Measurements from ENCODE around the gene CHCHD10. TPM values are rescaled to one million over a fixed set of nuclear protein-coding genes. Genes with fewer than 3 reads are reported as not detected.
A peak's percentile ranks its signal among the peaks of the same experiment; 100 is the strongest.

CHCHD10 gene
- polyA plus RNA-seq (ENCODE audit: insufficient read length), result 58.3 TPM
- long read RNA-seq, donor 1, transcript CHCHD10-205 (2 exons, 490 nt), result minor isoform, 8 of 210 reads
- long read RNA-seq, donor 1, transcript CHCHD10-202 (4 exons, 1,171 nt), result major isoform, 162 of 210 reads
- long read RNA-seq, donor 1, partial matches to known transcripts, result 34 of 210 reads
- long read RNA-seq, donor 1, other reads (novel, unspliced or antisense), result 5 of 210 reads
- long read RNA-seq, donor 2, transcript CHCHD10-202 (4 exons, 1,171 nt), result major isoform, 109 of 119 reads
- long read RNA-seq, donor 2, partial matches to known transcripts, result 7 of 119 reads
- long read RNA-seq, donor 2, other reads (novel, unspliced or antisense), result 0 of 119 reads
- long read RNA-seq, donor 3, transcript CHCHD10-202 (4 exons, 1,171 nt), result major isoform, 76 of 98 reads
- long read RNA-seq, donor 3, transcript CHCHD10-205 (2 exons, 490 nt), result minor isoform, 5 of 98 reads
- long read RNA-seq, donor 3, partial matches to known transcripts, result 10 of 98 reads
- long read RNA-seq, donor 3, other reads (novel, unspliced or antisense), result 5 of 98 reads
- long read RNA-seq, donor 4, transcript CHCHD10-202 (4 exons, 1,171 nt), result major isoform, 17 of 20 reads
- long read RNA-seq, donor 4, partial matches to known transcripts, result 0 of 20 reads
- long read RNA-seq, donor 4, other reads (novel, unspliced or antisense), result 0 of 20 reads
- long read RNA-seq, donor 5, transcript CHCHD10-202 (4 exons, 1,171 nt), result major isoform, 209 of 240 reads
- long read RNA-seq, donor 5, transcript CHCHD10-205 (2 exons, 490 nt), result minor isoform, 6 of 240 reads
- long read RNA-seq, donor 5, partial matches to known transcripts, result 22 of 240 reads
- long read RNA-seq, donor 5, other reads (novel, unspliced or antisense), result 0 of 240 reads
- long read RNA-seq, donor 6, transcript CHCHD10-202 (4 exons, 1,171 nt), result major isoform, 98 of 132 reads
- long read RNA-seq, donor 6, transcript CHCHD10-205 (2 exons, 490 nt), result minor isoform, 10 of 132 reads
- long read RNA-seq, donor 6, partial matches to known transcripts, result 22 of 132 reads
- long read RNA-seq, donor 6, other reads (novel, unspliced or antisense), result 0 of 132 reads
- long read RNA-seq, donor 7, transcript CHCHD10-205 (2 exons, 490 nt), result minor isoform, 8 of 130 reads
- long read RNA-seq, donor 7, transcript CHCHD10-202 (4 exons, 1,171 nt), result major isoform, 113 of 130 reads
- long read RNA-seq, donor 7, partial matches to known transcripts, result 9 of 130 reads
- long read RNA-seq, donor 7, other reads (novel, unspliced or antisense), result 0 of 130 reads
- long read RNA-seq, donor 8, transcript CHCHD10-202 (4 exons, 1,171 nt), result major isoform, 39 of 40 reads
- long read RNA-seq, donor 8, partial matches to known transcripts, result 0 of 40 reads
- long read RNA-seq, donor 8, other reads (novel, unspliced or antisense), result 0 of 40 reads

DNA sequence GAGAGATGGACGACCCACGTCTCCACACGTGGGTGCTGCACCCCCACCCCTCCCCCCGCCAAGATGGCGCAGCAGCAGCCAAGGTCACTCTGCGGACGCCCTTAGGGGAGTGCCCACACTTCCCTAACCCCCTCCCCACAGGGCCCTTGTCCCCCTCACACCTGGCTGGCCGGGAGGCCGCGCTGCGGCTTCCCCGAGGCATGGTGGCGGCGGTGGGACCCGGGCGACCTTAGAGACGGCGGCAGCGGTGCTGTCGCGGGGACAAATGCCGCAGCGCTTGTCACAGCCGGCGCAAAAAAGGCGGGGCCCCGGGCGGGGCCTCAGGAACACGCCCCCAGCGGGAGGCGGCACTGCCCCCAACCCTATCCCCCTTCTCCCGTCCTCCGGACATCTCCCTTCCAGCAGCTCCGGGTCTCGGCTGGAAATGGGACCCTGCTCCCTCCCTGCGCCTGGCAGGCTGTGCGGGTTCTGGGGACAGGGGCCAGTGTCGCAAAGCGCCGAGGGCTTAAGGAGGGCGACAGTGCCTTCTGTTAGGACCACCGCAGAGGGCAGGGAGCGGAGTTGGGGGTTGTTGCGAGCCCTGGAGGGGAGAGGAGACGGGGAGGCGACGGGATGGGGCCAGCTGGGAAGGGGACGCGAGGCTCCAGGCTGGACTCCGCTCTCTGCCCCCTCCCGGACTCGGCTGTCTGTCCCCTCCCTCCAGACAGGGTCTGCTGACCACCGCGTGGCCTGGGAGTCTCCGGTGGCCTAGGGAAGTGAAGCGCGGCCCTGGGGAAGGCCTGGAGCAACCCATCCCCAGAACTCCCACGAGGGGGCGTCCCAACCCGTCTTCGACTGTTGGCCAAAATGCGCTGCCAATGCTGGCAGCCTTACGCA, at the start of gene CHCHD10:
CHCHD10 (minus strand) TSS at position 300 of the 876 bp plus-strand sequence; CDS start at position 202, 98 bp downstream.
- peak; percentile 87 for DNase-seq

DNA sequence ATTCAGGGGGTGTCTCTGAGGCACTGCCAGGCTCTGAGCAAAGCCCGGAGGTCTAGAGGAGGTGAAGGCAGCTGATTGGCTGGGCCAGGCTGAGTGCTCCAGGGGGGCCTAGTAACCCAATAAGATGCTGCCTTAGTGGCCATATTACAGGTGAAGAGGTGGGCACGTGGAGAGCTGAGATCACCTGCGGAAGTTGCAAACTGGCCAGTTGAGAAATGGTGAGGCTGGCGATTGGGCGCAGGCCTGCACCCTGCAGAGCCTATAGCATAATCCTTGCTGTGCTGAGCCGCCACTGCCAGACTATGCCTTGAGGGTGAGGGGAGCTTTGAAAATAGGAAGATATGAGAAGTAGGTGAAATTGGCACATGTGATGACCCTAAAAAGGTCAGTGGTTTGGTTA, 49.4 kb upstream of the CHCHD10 start:
- DNase-seq, result no peak

DNA sequence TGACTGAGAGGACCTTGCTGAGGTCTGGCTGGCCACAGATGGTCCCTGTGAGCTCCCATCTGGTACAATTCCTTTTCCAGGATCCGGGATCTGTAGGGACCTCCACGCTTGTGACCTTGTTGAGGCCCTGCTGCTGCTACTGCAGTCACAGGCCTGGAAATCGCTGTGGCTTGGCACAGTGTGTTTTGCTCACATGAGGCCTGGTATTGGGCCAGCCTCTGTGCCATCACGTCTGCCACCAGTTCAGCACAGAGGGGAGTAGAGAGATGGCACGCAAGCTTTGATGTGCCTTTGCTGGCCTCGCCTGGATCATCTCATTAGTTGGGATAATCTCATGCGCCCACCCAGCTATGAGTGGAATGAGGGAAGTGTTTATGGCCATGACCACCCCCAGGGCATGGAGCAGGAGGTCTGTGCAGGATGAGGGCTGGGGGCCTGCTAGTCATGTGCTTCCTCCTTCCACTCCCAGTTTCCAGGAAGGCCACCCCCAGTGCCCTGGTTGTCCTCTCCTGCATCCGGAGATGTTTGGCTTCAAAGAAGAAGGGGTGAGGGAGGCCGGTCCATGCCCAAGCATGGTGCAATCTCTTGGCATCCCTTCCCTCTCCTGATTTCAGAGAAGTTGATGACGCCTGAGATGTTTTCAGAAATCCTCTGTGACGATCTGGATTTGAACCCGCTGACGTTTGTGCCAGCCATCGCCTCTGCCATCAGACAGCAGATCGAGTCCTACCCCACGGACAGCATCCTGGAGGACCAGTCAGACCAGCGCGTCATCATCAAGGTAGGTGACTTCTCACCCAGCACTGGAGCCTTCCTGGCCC, 48.6 kb upstream of the CHCHD10 start:
- DNase-seq, result no peak

DNA sequence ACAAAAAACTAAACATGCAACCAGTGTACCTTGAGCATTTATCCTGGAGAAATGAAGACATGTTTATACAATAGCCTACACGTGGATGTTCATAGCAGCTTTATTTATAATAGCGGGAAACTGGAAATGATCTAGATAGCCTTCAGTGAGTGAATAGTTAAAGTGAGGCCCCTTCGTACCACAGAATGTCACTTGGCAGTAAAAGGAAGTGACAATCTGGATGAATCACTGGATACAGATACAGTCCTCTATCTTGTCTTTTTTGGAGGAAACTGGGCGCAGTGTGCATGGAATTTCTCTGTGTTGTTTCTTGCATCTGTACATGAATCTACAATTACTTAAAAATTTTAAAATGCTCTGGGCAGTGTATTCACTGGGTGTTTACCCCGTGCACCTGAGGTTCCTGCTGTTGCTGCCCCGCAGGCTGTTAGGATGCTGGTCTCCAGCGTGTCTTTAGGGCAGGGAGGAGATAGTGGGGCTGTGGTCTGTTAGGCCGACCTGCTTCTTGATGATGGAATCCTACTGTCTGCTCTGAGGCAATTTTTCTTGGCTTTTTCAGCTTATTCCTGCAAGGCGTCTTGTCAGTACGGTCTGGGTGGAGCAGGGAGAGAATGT, 47.9 kb upstream of the CHCHD10 start:
- no peak for DNase-seq

DNA sequence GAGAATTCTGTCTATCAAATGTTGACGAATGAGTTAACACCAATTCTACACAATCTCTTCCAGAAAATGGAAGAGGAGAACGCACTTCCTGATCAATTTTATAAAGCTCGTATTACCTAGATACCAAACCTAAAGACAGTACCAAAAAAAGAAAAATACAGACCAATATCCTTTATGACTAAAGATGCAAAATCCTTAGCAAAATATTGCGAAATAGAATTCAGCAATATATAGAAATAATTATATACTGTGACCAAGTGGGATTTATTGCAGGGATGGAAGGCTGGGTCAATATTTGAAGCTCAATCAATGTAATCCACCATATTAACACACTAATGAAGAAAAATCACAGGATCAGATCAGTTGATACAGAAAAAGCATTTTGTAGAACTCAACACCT, 44.6 kb upstream of the CHCHD10 start:
- DNase-seq, result no peak

DNA sequence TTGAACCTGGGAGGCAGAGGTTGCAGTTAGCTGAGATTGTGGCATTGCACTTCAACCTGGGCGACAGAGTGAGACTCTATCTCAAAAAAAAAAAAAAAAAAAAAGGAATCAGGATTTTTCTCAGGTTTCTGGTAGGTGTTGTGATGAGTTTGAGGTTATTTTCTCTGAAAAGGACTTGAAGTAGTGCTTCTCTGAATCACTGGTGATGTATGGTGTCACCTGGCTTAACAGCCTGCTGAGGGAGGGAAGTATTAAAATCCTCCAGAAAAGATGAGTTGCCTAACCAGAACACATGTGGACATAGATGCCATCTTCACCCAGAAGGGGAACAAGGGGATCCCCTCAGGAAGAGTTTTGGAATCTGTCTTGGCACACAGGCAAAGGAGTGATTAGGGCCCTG, 39.1 kb upstream of the CHCHD10 start:
- no peak for DNase-seq

DNA sequence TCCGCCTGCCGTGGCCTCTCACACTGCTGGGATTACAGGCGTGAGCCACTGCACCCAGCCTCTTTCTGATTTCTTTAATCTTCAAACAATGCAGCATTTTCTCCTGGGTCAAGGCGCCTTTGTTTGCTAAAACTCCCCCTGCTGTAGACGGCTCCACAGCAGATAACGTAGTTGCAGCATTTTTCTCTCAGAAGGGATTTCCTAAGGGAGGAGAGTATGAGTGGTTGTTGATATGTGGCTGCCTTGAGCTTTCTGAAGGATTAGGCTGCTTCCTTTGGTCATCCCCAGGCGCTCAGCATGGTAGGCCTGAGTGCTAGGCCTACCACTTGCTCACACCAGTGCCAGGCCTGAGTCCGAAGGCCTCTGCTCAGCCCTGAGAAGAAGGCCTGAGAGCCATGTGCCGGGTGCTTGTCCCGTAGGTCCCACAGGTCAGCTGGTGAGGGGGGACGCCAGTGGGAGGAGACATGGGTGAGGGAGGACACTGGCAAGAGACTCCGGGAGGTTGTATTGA, 37.1 kb upstream of the CHCHD10 start:
- DNase-seq, result no peak

DNA sequence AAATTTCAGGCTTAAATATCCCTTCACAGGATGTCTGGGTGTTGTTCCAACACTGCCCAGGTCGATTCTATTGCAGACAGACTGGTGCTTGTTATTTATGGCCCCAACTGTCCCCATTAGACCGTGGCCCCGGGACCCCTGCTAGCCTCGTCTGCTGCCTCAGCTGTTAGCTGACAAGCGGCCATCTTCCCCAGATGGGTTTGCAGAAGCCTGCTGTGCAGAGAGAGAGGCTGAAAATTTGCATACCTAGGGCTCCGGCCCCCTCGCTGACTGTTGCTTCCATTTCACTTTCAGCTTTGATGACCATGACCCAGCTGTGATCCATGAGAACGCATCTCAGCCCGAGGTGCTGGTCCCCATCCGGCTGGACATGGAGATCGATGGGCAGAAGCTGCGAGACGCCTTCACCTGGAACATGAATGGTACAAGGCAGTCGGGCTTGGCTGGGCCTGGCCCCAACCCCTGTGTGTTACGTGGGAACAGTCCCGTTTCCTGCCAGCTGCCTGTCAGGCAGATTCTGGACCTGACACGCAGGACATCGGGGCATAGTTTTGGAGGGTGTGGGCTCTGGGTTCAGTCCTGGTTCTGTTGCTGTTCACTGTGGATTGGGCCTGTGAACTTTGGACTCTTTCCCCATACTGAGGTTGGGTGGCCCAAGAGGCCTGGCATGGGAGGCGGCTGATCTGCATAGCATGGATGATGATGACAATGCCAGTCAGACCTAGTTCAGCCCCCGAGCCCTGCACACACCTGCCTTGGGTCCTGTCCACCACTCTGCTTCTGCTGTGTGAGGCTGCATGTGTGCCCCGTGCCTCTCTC, 35.4 kb upstream of the CHCHD10 start:
- DNase-seq, result no peak

DNA sequence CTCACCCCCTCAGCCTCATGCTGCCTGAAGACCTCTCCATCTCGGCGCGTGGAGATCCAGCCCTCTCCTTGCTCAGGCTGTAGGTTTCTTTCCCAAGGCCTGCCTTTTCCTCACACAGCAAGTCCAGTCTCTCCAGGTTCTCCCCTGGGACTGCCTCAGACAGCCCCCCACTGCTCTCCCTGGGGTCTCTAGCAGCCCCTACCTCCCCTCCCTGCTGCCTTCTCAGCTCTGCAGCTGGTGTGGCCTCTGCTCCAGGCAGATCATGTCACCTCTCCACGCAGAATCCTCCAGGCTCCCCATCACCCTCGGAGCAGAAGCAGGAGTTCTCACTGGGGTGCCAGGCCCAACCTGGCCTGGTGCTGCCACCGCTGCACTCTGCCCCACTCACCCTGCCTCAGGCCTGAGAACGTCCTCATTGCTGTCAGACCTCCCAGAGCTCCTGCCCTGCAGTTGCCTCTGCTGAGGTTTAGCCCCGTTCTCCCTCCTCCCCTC, 34.2 kb upstream of the CHCHD10 start:
- no peak for DNase-seq

DNA sequence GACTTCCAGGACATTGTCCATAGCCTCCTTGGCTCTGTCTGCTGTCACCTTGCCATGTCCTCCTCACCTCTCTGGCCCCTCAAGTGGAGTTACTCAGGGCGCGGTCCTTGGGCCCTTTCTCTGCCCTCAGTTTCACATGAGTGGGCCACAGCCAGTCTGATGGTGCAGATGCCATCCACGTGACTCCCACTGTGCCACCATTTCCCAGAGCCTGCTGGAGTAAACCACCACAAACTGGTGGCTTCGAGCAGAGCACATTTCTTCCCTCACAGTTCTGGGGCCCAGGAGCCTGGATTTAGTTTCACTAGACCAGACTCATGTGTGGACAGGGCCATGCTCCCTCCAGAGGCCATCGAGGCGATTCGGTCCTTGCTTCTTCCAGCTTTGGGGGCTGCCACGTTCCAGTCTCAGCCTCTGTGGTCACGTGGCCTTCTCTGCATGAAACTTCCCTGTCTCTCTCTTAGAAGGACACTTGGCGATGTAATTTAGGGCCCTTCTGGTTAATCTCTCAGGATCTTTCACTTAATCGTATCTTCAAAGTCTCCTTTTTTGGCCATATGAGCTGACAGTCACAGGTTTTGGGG, 33.6 kb upstream of the CHCHD10 start:
- no peak for DNase-seq

DNA sequence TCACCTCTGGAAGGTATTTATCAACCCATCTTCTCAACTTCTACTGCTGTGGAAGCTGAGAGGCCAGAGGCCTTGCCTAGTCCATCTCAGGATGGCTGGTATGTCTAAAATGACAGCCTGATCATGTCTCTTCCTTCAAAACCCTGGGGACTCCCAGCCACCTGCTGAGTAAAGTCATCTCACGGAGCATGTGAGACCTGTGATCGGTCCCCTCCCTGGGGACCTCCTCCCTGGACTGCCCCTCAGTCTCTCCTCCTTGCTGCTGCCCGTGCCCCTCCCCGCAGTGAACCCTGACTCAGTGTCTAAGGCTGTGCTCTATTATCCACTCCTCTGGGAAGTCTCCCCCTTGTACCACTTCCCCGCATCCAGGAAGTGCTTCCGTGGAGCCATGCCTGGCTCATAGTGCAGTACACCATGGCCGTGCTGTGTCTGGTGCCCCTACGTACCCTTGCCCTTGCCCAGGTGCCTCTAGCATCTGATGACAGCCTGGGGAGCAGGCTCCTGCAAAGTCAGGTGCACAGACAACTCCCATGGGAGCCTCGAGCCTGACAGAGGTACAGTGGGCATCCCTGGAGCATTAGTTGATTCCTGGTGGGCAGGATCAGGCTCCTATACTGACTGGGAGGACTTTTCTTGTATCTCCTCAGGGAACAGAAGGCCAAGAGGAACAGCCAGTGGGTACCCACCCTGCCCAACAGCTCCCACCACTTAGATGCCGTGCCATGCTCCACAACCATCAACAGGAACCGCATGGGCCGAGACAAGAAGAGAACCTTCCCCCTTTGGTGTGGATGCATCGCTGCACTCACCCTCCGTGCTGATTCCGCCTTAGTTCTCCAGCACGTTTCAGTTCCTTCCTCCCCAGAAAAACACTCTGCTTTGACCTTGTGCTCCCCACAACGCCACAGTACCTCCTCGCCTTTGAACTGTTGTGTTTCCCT, 32.8 kb upstream of the CHCHD10 start:
- DNase-seq, result no peak

DNA sequence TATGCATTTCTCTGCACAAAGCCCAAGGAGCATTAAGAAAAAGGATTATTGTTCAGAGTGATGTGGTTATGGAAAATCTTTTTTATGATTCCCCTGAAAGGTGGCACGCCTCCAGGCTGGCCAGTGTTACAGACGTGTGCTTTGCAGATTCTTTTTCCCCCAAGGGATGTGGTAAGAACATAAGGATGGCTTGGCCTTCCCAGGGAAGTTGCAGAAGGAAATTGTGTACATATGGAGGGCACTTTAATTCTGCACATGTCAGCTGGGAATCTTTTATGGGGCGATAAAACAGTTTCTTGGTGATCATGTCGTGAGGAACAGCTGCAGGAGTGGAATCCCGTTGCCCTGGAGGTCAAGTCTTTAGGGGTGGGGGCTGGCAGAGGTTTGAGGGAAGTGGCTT, 28.7 kb upstream of the CHCHD10 start:
- no peak for DNase-seq

DNA sequence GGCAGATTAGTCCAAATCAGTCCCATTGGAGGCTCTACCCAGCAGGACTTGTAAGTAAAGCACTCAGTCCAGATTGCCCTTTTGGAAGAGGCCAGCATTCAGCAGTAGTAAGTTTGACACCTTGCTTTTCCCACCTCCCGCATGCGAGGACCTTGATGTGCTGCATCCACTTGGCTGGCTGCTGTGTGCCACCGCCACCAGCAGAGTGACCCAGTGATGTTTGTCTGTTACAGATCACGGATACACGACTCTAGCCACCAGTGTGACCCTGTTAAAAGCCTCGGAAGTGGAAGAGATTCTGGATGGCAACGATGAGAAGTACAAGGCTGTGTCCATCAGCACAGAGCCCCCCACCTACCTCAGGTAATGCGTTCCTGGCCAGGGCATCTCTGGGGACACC, 25.6 kb upstream of the CHCHD10 start:
- no peak for DNase-seq

DNA sequence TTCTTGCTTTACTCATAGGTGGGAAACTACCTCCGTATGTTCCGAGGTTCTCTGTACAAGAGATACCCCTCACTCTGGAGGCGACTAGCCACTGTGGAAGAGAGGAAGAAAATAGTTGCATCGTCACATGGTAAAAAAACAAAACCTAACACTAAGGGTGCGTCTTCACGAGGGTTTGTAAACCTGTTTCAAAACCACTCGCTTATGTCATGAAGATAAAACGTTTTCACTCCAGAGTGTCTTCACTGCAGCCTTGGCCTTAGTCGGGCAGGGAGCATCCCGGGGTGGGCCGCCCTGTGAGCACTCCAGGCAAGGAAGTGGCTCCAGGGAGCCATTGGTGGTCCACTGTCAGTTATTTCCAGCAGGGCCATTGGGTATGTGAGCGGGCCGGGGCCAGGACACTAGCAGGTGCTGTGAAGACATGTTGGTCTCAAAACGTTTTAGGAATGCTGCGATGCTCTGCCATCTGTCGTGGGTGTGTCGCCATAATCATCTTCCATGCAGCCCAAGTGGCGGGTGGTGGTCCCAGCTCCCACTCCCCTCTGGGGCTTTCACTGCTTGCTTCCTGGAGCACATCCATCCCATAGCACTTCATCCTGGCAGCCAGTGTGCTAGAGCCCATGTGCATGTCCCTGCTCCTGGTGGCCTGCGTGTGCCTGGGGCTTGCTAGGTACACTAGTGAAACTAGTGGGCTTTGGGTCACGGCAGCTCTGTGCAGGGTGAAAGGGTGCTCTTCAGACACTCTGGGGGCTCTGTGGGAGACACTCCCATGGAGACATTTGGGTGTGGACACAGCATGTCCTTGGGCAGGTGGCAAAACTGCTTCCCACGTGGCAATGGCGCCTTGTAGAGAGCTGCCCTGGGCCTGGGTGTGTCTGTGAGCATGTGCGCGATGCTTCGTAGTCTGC, 24.2 kb upstream of the CHCHD10 start:
- no peak for DNase-seq
